Stimulated activated CD4-positive, alpha-beta T cell treated with anti-CD3 and anti-CD28 coated beads, Interleukin-4, amount 100 ng/mL, for 24 hours (primary cell): Measurements from ENCODE around the gene SMARCC2.
"Not testable (repeated sequence)": the region's sequence is repeated elsewhere in the genome, so short reads cannot be mapped to it uniquely, and the experiment has no call there.

Experiments
- DNase-seq: peaks from one replicate; pipeline ENCODE4 v3.0.0-alpha.2; 2020

Gene SMARCC2

DNA sequence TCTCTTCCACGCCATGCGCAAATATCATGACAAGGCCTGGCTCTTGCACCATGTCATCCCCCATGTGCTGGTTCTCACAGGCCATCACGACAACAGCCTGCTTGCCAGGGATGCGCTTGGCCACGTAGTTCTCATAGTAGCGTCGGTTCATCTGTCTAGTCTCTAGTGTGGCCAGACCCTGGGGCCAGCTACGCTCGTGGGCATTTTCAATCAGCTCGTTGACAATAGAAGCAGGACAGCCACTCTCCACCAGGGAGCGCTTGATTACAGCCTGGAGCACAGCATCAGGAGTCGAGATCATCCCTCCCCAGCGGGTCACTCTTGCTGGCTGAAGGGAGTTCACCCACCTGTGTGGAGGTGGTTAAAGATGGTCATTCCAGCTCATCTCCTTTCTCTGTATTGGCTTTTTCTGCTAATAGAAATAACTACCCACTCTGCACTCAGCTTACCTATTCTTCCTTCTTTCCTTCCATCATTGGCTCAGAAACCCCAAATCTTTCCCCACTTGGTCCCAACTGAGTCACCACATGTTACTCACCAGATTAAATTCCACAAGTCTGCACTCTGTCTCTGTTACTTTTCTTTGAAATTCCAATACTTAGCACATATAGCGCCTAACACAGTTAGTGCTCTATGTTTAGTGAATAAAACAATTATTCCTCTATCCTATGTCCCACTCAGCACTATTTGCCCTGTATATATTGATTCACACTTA lies 17.3 kb upstream of the SMARCC2 start:
- peak; percentile 36 for DNase-seq

DNA sequence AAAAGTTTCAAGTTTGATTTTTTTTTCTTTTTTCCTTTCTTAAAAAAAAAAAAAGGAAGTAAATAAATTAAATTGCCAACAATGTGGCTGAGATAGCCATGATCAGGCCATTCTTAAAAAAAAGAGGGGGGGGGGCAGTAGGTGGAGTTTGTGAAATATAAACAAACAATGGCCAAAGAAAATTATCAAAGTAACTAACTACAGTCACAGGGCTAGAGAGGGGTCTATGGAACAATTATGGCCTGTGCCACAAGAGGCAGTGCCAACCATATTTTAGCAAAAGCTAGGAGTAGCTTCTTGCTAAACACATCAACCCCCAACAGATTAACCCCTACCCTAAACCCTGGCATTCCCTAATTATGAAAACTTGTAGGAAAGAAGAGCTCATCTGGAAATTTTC lies 16.2 kb upstream of the SMARCC2 start:
- no peak for DNase-seq

DNA sequence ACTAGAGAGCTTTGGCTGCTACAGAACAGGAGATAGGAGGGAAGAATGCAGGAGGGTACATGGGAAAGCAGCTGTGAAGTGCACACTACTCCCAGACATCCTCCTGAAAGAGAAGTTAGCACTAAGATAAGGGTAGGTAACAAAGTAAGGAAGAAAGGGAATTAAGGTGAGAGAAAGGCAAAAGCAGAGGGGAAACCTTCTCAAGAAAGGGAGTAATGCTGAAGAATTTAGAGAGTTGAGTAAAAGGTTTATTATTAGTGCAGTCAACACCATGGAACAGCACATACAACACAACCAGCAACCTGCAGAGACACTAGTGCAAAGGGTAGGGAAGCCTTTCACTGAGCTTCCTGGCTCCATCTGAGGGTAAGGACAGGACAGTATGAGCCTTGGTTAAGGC lies 15.0 kb upstream of the SMARCC2 start:
- no peak for DNase-seq

DNA sequence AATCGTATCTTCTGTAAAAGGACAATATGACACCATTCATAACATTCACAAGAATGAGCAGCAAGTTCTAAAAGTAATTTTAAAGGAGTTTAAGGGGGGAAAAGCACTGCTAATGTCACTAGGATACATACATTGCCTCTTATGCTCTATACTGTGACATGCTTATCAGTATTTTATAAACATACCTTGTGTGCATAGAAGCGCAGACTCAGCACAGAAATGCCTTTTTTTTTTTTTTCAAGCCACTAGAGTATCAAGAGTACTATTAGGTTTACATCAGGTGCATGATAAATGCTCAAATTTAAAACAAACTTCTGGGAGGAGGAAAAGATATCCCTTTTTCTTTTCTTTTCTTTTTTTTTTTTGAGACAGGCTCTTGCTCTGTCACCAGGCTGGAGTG lies 13.6 kb upstream of the SMARCC2 start:
- no peak for DNase-seq

DNA sequence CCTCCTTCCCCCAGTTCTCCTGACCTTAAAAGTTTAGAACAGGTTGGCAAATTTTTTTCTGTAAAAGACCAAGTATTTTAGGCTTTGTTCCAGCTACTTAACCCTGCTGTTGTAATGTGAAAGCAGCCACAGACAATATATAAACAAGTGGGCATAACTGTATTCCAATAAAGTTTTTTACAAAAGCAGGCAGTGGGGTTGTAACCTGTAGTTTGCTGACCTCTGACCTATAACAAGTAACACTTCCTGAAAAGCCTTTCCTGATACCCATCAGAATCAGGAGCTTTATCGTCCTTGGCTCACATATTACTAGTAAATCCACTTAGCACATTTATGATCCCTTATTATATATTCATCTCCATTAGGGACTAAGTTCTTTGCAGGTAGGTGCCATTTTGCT lies 13.1 kb upstream of the SMARCC2 start:
- DNase-seq = no peak

DNA sequence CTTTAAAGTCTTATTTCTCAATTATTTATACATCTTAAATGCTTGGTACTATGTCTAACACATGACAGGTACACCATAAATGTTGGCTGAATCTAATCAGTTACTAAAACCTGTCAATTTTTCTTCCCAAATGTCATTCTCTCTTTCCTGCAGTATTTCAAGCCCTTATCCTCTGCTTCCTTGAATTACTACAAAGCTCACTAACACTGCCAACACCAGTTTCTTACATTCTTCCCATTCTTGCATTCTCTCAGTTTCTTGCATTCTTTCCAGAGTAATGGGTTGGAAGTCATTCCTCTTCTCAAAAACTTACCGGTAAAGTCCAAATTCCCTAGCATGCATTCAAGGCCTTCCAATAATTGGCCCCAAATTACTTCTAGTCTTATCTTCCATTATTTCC lies 9.6 kb upstream of the SMARCC2 start:
- no peak for DNase-seq

DNA sequence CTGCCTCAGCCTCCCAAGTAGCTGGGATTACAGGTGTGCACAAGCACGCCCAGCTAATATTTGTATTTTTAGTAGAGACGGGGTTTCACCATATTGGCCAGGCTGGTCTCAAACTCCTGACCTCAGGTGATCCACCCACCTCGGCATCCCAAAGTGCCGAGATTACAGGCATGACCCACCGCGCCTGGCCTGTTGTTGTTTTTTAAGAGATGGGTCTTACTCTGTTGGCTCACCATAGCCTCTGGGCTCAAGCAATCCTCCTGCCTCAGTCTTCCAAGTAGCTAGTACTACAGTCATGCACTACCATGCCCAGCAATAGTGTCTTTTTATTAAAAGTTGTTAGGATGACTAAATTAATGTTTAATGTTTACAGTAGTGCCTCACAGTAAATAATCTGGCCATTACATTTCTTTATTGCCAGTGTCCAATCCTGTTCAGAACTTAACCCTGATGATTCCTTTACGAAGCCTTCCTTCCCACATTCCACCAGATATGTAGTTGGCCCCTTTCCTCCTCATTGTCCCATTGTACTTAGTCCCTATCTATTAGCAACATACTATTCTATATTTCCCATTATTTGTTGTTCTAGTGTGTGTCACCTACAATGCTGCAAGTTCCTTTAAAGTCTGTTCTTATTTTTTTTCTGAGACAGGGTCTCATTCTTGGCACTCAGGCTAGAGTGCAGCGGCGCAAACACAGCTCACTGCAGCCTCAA lies 8.8 kb upstream of the SMARCC2 start:
- no peak for DNase-seq

DNA sequence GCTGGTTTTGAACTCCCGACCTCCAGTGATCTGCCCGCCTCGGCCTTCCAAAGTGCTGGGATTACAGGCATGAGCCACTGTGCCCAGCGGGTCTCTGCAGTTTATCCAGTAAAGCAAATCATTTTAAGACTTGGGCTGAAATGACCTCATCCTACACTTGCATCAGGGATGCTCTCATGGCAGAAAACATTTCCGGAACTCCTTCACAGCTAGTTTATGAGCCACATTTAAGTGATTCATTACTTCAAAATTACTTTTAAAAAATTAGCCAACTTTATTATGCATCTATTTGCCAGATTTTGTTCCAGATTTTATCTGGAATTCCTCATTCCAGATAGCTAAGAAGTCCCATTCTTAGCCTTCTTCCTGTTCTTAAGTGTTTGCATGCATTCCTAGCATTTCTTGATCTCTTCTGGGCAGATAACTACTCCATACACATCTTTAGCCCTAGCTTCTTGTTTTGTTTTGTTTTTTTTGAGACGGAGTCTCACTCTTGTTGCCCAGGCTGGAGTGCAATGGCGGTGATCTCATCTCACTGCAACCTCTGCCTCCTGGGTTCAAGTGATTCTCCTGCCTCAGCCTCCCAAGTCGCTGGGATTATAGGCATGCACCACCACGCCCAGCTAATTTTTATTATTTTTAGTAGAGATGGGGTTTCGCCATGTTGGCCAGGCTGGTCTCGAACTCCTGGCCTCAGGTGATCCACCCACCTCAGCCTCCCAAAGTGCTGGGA lies 7.7 kb upstream of the SMARCC2 start:
- not testable (repeated sequence) for DNase-seq

DNA sequence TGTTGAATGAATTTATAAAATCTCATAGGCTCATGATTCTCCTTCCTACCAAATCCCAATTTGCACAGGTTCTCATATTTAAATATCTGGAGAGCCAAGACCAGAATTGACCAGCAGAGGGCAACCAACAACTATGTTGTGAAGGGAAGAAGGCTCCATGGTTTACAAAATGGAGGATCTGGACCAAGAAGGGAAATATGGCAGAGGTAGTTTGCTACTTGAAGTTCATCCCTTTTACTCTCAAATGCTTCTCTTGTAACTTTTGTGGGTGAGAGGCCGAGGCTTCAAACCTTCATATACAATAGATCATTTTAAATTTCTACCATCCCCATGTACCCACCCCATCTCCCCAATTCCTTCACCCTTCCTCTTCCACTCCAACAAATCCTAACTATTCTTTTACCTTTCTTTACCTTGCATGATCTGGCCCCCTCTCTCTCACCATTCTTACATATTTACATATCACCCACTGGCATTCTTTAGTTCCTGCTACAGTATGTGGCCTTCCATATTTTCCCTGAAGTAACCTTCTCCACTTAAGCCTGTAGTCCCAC lies 3.8 kb upstream of the SMARCC2 start:
- peak; percentile 86 for DNase-seq

DNA sequence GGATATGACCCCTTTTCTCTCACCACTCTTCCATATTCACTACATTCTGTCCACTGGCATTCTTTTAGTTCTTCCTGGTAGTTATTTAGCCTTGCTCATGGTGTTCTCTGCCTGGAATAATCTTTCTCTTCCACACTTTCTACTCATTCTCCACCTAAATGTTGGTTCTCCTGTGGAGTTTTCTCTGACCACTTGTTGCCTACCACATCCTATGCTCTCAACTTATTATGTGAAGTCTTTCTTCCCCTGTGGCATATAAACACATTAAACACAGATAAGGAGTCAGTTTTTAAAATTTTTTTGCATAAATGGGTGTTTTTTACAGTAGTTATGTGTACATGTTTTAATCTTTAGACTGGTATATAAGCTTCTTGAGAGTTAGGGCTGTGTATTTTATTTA lies 3.3 kb upstream of the SMARCC2 start:
- DNase-seq = no peak

DNA sequence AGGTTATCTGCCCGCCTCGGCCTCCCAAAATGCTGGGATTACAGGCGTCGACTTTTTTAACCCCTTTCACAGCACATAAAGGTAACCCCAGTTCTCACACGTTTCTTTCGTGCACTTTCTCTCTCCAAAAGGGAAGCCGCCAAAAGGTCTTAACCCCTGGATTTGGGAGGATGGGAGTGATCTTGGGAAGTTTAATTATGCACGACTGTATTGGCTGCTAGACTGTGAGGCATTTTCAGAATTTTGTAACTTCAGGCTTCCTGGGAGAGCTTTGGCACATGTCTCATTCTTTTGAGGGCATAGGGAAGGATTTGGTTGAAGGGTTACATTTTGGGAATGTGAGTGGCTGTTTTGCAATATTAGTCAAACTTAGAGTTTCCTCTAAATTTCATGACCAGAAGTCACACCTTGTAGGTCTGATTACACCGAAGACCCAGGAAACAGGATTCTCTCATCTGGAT lies 1.4 kb upstream of the SMARCC2 start:
- no peak for DNase-seq

DNA sequence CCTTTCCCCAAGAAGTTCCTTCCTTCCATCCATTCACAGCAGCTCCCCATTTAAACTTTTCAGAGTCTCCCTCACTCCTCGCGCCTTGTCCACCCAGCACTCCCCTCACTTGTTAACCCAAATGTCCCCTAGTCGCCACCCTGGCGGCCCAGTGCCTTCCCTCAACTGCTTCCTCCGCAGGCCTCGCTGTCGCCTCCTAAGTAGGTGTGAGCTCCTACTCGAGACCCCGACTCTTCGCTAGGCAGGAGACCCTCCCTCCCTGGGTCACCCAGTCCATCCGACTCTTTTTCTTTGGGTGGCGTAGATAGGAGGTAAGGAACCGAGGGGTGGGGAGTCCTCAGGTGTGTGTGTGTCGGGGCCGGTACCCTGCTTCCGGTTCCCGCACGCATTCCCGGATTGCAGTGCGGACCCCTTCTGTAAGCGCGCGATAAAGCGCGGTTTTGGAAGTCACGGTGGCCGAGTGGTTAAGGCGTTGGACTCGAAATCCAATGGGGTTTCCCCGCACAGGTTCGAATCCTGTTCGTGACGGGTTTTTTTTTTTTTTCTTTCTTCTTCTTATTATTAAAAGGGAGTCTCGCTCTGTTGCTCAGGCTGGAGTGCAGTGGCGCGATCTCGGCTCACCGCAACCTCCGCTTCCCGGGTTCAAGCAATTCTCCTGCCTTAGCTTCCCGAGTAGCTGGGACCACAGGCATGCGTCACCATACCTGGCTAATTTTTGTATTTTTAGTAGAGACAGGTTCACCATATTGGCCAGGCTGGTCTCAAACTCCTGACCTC lies 823 bp upstream of the SMARCC2 start:
- peak; percentile 90 for DNase-seq

DNA sequence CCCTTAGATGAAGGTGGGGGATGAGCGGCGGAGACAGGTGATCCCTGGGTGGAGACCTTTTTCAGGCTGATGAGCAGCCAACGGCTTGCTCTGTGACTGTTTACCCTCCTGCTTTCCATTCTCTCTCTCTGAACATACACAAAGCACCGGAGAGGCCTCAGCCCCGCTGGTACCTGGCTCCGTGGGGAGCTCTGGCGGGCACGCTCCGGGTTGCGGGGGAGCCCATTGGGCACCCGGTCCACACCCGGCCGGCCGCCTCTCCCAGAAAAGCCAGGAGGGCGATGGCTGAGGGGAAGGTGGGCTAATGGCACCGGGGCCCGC lies 545 bp downstream of the SMARCC2 start:
- DNase-seq = no peak

DNA sequence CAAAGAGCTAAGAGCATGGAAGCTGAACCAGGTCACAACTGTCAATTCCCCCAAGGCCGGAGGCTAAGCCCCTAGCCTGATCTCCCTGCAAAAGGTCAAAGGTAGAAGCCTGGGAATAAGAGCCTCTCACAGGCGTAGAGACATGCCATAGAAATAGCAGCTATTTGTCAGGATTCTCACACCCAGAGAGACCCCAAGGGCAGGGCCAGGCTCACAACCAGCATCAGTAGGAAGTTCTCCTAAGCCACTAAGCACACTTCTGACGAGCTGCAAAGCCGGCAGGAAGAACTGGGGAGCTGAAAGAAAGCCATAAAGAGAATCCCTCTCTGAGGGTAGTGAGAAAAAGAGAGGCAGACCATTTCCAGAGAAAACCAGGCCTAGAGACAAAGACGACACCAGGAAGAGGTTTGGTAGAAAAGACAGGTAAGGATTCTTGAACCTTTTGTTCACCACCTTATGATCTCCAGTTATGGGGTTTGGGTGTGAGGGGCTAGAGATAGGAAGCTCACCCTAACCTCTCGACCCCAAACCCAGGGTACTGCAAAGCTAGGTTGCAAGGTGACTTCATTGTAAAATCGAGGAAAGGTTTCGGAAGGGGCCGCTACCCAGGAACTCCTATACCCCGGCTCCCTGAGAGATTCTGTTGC lies 1.0 kb downstream of the SMARCC2 start:
- no peak for DNase-seq

DNA sequence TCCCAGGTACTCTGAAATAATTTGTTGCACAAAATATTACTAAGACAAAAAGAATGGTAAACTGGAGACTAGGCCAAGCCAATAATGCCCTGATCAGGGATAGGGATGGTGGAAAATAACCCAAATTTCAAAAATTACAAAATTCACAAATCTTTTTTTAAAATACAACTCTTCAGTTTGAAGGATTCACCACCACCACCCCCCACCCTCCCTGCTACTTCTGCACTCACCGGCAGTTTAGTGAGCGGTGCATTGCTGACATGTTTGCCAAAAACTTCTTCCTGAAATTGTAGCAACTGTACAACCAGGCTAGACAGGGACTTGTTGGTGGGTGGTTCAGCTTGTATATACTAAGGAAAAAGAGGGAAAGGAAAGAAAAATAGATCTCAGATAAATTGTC lies 2.3 kb downstream of the SMARCC2 start:
- no peak for DNase-seq

DNA sequence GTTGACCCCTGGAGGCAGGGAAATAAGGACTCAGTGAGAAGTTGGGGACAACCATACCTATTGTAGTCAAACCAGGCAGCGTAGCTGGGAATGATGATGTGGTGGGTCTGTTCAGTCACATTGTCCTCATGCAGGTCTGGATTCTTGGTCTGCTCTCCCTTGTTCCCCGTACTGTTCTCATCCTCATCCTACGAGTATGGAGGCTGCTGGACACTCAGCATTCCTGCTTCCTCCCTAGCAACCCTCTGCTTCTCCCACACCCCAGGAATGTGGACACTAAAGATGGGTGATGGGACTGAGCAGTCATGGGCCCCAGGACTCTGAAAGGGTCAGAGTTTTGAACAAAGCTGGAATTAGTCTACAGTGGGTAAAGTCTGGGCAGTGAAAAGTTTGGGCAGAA lies 10.9 kb downstream of the SMARCC2 start:
- DNase-seq = no peak

DNA sequence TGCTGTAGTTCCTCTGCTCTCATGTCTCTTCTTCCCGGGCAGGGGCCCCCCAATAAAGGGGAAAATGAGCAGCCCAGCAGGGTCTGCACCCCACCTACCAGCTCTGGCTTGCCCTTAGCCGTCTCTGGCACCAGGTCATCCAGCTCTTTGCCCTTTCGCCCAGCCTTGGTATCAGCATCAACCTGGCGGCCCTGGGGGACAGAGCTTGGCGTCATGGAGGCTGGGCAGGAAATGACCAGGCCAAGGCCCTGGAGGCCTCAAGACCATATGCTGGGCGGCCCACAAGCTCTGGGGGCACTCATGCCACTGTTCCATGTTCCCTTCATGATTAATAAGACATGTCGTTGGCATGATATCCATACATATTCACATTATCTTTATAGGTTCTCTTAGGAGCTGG lies 16.4 kb downstream of the SMARCC2 start:
- DNase-seq = no peak

DNA sequence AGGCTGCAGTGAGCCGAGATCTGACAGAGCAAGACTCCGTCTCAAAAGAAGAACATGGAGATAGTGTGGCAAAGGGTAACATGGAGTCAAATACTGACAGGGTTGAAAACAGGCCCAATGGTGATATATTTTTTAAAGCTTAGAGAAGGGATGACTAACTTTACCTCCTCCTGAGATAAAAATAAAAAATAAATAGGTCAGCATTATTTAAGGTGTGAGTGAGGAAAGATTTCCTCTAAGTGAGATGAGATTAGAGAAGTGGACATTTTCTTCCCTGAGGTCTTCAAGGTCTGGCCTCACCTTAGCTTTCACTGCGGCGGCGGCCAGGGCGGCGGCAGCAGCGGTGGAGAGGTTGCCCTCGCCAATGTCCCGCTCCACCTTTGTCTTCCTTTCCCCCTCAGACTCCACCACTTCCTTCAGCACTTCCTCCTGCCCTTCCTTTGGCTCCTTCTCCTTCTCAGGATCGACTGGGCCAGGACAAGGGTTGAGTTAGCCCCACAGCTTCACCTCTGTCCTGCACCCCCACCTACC lies 20.0 kb downstream of the SMARCC2 start:
- no peak for DNase-seq

DNA sequence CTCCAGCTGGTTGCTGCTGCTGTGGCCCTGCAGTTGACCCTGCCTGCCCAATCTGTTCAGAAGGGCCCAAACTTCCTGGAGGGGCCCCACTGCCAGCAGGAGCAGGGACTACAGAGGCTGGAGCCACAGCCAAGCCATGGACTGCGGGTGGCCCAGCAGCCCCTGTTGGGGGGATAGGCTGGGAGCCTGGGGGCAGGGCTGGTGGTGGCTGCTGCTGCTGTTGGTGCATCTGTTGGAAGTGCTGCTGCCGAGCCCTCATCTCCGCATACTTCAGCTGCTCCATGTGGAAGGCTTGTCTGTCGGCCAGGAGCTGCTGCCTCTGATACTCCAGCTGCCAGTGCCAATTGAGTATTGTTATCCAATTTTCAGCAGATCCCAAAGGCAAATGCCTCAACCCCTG lies 23.9 kb downstream of the SMARCC2 start:
- DNase-seq = no peak

DNA sequence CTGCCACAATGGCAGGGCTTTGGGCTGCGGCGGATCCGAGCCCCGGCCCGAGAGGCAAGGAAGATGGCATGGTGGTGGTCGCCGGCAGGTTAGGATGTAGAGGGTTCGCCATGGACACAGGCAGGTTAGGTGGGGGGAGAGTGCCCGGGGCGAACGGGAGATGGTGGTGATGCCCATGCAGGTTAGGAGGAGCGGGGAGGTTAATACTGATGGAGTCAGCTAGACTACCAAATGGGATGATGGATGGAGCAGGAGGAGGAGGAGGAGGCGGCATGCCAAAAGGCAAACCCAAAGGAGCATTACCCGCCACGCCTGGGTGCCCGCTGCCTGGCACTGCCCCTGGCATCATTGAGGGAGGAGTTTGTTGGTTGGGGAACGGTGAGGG lies 24.9 kb downstream of the SMARCC2 start:
- DNase-seq = no peak

DNA sequence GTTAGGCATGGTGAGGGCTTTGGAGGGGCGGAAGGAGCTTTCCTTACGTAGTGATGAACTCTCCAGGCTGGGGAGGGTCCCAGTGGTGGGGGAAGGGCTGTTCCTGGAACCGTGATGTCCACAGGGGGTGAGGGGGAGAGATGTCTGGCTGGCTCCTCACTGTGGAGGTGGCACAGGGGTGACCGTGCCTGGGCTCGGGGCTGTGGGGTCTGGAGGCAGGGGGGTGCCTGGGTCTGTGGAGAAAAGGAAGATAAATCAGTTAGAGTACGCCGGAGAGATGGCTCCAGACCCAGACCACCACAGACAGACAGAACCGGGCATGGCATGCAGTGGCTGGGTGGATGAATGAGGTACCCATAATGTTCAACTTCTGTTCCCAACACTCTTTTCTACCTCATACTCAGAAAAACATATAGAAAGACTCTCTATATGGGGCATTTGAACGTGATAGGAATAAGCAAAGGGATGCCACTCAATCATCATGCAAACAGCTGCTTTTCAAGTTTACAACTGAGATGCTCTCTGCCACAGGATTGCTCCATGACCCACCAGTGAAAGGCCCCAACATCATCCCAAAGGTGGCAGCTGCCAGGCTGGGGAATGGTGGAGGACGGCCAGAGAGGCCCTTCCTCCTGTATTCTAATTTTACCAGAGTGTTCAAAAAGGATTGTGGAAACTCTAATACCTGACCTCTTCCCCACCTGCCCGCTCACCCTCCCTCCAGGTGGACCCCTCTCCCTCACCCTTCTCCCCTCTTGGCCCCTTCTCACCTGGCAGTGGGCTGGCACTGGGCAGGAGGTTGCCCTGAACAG lies 25.5 kb downstream of the SMARCC2 start:
- DNase-seq = no peak
